GM19467 (cell line): ENCODE measurements around the gene CNOT6L.
"Not testable (repeated sequence)": the region's sequence is repeated elsewhere in the genome, so short reads cannot be mapped to it uniquely, and the experiment has no call there.

Source experiments
- ATAC-seq: cut with Tn5 transposase; IDR thresholded peaks from one replicate; pipeline ENCODE4 v1.9.1; 2021; ENCODE audit warnings: mild to moderate bottlenecking, moderate library complexity; ENCODE audit not compliant: unreplicated experiment

Gene CNOT6L

DNA sequence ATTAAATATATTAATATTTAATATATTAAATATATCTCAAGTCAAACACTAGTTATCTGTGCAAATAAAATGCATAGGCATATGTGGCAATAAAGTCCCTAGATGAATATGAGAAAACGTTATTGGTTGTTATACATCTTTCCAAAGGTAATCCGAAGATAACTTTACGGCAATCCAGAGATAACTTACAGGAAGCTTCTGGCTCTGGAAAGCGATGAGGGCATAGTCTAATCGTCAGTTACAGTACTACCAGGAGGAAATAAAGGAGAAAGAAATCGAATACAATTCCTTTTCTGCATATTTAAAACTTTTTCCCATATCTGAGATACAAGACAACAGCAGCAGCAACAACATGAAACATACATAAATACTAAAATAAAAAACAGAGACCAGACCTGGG is 35.3 kb downstream of the CNOT6L start:
- no peak for ATAC-seq

DNA sequence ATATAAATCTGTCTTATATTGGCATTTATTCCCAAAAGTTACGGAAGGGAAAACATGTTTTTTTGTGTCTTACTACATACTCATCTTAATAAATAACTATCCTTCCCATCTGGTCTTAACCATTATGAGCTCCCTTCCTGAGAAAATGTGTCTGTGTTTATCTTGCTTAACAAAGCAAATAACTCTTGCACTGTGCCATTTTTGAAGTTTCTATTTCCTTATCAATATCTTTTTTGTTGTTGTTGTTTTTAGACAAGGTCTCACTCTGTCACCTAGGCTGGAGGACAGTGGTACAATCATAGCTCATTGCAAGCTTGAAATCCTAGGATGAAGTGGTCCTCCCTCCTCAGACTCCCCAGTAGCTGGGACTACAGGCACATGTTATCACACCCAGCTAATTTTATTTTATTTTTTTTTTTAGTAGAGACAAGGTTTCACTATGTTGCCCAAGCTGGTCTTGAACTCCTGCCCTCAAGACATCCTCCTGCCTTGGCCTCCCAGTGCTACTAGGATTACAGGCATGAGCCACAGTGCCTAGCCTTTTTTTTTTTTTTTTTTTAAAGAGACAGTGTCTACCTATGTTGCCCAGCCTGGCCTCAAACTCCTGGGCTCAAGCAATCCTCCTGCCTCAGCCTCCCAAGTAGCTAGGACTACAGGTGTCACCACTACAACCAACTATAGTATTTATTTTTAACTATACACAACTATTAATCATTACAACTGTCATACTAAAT is 36.9 kb downstream of the CNOT6L start:
- ATAC-seq: no peak

DNA sequence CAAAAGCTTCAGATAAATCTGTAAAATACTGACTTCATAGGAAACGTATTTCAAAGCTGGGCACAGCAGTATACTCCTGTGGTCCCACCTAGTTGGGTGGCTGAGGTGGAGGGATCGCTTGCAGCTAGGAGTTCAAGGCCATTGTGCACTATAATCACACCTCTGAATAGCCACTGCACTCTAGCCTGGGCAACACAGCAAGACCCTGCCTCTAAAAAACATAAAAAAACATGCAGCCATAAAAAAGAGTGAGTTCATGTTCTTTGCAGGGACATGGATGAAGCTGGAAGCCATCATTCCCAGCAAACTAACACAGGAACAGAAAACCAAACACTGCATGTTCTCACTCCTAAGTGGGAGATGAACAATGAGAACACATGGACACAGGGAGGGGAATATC is 38.4 kb downstream of the CNOT6L start:
- ATAC-seq: not testable (repeated sequence)

DNA sequence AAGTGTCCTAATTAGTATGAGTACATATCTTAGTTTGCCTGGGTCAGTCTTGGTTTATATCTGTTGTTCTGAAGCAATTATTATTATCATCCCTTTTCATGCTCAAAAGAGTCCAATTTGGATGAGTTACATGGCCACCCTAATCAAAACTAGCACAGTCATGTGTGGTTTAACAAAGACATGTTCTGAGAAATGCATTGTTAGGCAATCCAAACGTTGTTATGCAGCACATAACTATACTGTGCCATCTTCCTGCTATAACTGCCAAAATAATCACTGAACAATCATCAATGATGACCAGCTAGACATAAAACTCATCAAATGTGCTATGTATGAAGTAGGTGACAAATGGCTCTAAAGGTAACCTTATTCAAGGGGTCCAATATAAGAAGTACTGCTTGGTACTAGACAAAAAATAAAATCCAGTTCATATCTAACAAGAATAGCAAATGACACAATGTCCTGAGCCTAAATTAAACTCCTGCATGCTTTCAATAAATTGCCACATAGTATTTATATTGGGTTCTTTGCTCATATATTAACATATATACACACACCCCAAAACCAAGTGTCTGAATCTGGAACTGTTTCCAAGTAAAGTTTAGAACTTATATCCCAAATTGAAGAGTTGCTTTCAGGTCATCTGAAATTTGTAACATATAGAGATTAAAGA is 41.9 kb downstream of the CNOT6L start:
- no peak for ATAC-seq

DNA sequence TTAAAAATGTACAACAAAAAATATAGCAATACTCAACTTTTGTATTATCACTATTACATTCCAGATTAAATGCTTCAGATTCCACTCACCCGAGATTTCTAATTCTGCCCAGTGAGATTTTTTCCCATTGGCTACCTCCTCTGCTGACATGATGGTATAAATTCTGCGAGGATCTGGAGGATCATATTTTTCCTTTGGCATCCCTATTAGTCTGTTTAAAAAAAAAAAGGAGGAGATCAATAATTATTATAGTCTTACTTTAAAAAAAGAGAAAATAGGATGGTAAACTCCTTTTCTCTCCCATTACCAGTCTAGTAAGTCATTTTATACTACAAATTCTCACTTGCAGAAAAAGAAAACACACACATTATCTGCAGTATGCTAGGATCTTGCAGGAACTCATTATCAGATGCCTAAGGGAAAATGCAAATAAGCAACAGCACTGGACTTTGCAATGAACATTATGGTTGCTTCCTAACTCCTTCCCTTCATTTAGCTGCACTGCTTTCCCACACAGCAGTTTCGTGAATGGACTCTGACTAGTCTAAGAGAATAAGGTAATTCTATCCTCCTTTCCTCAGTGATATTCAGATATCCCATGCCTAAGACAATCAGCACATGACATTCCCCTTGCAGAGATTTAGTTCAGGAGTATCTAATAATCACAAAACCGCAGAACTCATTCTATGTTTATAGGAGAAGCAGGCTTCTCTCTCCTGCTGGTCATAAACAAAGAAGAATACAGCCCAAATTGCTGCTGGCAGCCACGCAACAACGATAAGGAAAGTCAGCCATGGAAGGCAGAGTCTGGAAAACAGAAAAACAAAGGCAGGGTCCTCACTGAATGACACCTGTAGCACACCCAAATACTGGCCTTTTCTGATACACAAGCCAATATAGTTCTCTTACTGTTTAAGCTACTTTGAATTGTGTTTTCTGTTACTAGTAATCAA is 42.7 kb downstream of the CNOT6L start:
- no peak for ATAC-seq

DNA sequence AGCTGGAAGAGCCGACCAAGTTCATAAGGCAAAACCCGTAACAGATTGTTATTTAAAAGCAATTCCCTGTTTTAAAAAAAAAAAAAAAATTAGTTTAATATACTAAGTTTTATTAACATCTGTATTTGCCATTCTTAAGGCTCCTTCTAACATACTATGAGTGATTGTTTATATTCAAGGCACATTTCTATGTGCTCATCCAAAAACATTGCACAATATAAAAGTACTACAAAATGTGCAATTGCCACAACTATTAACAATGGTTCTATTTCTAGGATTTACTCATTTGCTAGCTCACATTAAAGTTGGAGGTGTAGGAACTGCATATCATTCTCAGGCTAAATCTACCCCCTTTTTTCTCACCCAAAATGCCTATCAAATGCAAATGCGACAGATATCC is 46.1 kb downstream of the CNOT6L start:
- ATAC-seq: no peak

DNA sequence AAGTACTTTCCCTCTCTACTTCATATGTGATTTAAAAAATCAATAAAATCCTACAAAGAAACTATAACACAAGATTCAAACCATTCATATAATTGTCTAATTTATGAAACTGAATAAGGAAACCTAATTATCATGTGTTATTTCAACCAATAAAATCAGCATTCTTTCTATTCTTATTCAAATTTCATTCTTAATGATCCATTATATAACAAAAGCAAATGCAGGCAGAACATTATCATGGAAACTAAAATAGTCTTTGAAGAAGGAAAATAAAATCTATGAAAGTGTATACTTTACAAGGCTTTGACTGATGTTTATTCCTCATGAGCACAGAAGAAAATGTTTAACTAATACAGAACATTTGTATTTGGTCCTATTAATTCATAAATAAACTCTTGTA is 47.6 kb downstream of the CNOT6L start:
- ATAC-seq: no peak

DNA sequence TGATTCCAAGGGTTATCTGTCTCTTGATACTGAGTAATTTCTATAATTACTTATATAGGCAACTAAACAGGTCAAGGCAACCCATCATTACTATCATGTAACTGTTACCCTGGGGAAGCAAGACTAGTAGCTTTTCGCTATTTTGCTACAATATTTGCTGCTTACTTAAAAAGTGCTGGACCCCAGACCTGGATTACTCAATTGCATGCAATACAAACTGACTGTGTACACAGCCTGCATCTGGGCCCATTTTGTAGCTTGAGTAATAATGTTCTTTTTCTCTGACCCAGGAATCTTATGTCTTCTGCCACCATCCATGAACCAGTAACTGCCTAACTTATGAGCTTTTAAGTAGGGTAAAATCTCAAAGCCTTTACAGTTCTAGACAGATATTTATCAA is 53.4 kb downstream of the CNOT6L start:
- ATAC-seq: no peak

DNA sequence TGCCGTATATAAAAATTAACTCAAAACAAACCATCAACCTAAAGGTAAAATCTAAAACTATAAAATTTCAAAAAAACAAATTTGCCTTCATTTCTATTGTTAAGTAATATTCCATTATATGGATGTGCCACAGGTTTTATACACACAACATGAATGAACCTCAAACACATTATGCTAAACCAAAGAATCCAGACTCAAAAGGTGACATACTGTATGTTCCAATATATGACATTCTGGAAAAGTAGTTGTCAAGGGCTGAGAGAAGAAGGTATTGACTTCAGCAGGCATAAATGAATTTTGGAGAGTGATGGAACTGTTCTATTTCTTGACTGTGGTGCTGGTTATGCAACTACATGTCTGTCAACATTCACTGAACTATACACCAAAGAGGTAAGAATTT is 56.6 kb downstream of the CNOT6L start:
- no peak for ATAC-seq

DNA sequence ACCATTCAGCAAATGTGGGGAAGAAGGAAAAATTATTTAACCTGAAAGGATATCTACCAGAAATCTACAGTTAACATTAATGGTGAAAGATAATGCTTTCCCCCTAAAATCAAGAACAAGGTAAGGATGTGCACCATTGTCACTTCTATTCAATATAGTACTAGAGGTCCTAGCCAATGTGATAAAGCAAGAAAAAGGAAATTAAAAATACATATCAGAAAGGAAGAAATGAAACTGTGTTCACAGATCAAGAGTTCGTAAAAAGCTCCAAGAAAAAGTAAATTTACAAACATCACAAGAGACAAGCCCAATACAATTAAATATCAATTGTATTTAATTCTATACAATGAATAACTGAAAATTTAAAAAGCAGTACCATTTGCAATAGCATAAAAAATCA is 57.6 kb downstream of the CNOT6L start:
- no peak for ATAC-seq

DNA sequence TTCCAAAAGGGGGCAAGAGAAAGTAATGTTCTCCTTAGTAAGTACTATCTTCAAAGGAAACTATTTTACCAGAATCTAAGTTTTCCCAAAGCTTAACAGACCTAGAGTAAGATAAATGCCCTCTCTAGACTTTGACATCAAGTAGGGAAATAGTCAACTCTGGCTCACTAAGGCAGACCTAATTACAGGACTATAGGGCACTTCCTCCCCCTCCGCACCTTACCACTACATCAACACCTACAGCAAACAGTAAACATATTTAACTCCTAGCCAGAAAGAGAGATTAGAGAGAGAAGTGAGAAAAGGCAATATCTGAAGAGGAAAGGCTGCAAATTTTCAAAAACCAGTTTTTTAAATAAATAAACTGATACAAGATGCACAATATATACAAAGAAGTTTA is 60.4 kb downstream of the CNOT6L start:
- no peak for ATAC-seq

DNA sequence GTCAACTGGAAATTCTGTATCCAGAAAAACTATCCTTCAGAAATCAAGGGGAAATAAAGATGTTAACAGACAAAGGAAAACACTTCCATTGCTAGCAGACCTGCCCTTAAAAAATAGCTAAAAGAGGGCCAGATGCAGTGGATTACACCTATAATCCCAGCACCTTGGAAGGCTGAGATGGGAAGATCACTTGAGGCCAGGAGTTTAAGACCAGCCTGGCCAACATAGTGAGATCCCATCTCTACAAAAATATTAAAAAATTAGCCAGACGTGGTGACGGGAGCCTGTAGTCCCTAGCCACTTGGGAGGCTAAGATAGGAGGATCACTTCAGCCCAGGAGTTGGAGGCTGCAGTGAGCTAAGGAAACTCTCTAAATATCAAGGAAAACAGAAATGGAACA is 67.4 kb downstream of the CNOT6L start:
- no peak for ATAC-seq

DNA sequence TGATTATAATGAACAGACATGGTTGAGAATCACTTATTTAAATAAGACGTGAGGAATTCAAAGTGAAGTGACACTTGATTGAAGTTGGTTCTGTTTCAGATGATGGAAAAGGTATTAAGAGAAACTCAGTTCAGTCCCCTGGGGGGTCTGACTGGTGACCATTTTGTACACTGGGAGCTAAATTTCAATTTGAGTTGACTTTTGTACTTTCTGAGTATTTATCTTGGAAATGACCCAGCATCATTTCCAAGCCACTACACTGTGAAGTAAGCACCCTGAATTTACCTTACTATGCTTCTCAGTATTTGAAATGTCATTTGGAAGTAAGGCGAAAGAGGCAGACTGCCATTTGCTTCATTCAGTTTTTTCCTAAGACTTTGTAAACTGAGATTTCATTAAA is 73.4 kb downstream of the CNOT6L start:
- no peak for ATAC-seq

DNA sequence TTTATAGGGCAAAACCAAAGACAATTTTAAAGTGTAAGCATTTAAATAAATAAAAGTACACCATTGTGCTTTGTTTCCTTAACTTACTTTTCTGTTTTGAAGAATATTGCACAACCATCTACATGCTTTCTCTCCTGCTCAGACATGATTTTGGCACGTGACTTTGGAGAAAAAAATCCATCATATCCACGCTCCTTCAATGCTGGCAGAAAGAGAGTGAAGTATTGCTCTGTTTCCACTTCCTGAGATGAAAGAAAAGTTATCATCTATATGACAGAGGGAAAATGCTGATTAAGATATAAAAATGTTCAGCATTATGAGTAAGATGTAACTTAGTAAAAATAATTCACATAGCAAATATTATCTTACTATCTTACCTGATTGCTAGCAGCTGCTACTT is 77.1 kb downstream of the CNOT6L start:
- no peak for ATAC-seq

DNA sequence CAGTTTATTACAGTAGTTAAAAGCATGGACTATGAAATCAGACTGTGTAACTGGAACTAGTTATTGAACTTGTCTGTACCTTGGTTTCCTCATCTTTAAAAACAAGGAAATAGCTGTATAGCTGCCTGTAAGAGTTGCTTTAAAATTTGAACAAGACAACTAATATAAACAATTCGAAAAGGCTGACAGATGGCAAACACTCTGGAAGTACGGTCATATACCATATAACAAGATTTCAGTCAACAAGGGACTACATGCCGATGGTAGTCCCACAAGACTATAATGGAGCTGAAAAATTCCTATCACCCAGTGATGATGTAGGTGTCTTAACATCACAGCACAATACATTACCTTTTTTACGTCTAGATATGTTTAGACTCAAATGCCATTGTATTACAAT is 78.7 kb downstream of the CNOT6L start:
- no peak for ATAC-seq

DNA sequence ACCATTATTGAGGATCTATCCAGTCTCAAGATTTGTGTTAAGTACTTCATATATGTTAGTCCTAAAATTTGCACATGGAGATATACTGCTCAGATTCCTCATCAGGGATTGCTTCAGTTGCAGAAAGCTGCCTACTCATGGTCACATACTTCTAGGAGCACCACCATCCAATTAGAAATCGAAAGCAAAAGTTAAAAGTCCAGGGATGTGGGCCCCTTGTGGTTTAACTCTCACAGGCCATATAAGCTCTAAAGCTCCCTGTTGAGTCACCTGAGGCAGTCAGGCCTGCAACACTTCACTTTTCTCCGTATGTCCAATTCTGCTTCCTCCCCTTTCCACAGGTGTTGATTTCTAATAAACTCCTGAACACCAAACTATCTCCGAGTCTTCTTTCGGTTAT is 84.2 kb downstream of the CNOT6L start:
- peak; percentile 91 for ATAC-seq

DNA sequence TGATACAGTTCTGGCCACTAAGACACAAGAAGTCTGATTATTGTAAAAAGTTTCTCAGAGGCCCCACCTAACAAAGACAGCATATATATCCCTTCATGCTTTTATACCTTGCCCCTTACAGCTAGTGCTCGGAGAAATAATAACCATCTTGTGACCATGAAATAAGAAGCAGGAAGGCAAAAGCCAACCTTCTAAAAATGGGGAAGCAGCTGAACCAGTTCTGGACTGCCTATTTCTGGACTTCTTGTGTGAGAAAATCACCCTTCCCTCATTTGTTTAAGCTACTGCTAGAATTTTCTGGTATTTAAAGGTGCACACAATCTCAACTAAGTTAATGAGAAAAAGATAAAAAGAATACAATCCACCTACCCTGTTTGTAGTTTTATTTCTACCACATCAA is 87.5 kb downstream of the CNOT6L start:
- ATAC-seq: no peak

DNA sequence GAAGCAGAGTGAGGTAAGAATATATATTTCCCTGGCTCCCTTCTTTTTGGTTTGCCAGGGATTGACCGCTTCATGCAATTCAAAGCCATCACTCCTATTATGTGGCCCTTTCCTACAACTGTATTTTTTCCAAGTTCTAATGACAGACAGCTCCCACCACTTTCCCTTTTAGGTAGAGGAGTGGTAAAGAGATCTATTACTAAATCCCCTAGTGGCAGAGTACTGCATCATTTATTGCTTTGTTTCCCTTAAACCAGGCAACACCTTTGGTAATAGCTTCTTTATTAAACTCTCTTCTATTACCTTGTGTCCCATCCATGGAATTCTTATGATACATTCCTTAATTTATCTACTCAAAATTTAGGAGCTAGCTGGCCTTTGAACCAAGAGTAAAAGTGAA is 90.7 kb downstream of the CNOT6L start:
- ATAC-seq: no peak

DNA sequence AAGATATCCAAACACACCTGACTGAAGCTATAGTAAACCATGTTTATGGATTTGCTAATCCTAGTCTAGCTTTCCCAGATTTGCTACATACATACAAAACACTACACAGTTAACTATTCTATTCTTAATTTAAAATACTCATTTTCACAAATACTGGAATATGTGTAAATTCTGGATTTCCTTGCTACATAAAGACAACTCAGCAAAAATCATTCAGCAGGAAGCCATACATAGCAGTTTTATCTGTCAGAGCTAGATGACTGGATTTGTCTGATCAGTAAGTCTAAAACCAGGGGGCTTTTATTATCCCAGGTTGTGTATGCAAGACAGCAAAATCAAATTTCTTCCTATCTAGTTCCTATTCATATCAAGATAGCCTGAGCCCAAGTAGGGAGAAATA is 98.1 kb downstream of the CNOT6L start:
- ATAC-seq: no peak

DNA sequence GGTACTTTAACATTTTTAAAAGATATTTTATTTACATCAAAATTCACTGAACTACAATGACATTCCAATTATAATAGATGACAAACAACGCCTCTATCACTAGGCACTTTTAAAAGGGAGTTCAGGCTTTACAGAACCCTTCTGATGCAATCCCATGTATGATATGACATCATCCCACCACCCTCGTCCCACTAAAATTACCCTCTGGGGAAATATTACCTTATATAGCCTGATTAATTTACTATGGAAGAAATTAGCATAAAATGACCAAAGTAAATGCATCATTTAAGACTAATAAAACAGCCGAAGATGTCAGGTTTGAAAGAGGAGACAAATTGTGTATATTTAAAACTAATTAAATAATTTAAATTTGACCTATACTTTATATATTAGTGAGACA is 100.7 kb downstream of the CNOT6L start:
- ATAC-seq: not testable (repeated sequence)

DNA sequence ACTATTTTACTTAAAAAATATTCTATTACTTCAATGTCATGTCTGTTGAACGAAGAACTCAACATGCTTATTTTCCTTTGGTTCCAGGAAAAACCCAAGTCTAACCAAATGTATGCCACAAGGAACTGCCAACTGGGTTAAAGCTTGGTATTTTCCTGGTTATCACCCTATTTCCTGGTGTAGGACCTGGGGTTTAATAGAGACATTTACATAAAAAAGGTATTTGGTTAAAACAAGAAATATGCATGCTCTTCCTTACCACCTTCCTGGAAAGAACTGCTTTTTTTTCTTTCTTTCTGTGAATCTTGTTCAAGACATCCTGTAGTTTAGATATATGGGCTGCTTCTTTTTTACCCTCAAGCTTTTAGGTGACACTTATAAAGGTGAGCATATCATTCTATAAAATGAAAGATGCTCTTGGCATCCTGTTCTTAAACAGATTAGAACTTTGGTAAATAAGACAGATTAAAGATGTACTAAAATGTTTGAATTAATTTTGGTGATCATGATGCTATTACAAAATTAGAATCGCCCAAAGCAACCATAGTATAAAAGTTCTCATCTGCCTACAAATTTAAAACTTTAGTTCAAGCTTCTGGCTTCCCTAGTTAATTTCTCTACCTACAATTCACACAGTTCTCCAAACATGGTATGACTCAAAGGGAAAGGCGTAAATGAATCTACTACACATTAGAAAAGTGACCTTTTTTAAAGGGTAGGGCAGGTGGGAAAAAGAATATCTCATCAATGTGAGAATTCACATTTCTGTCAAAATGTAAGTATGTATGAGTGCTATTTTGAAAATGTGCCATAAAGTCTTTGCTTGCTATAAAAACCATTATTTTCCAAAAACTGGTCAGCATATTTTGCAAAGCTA is 103.5 kb downstream of the CNOT6L start:
- ATAC-seq: no peak
